Subcutaneous adipose tissue (tissue), 4 donors: ENCODE measurements around the gene TAAR5. TPM values are rescaled to one million over a fixed set of nuclear protein-coding genes. Genes with fewer than 3 reads are reported as not detected.

Source experiments
- total RNA-seq, 4 donors: library from RNA; depleted of rRNA; stranded (reverse); fragments of >200 nt; gene quantifications; one replicate each; pipeline ENCODE4 v1.1.0, GENCODE V29; 2016
- TF ChIP-seq, protein P1 (sequence below): fragments of 450-650 bp; IDR thresholded peaks from one replicate; pipeline ENCODE4 v1.5.1; 2016; ENCODE audit warnings: low read depth, mild to moderate bottlenecking, control low read depth, antibody characterized with exemption, moderate library complexity

Gene TAAR5
- total RNA-seq, 4 donors from 2014 or later: not detected

- TF ChIP-seq, protein P1, sequence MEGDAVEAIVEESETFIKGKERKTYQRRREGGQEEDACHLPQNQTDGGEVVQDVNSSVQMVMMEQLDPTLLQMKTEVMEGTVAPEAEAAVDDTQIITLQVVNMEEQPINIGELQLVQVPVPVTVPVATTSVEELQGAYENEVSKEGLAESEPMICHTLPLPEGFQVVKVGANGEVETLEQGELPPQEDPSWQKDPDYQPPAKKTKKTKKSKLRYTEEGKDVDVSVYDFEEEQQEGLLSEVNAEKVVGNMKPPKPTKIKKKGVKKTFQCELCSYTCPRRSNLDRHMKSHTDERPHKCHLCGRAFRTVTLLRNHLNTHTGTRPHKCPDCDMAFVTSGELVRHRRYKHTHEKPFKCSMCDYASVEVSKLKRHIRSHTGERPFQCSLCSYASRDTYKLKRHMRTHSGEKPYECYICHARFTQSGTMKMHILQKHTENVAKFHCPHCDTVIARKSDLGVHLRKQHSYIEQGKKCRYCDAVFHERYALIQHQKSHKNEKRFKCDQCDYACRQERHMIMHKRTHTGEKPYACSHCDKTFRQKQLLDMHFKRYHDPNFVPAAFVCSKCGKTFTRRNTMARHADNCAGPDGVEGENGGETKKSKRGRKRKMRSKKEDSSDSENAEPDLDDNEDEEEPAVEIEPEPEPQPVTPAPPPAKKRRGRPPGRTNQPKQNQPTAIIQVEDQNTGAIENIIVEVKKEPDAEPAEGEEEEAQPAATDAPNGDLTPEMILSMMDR: no peak
Observed at GRCh38 chr6:132590362-132590761, 821 bp upstream of the TAAR5 start.

- TF ChIP-seq, protein P1: no peak
Observed at GRCh38 chr6:132587424-132587823, 2.1 kb downstream of the TAAR5 start.

DNA sequence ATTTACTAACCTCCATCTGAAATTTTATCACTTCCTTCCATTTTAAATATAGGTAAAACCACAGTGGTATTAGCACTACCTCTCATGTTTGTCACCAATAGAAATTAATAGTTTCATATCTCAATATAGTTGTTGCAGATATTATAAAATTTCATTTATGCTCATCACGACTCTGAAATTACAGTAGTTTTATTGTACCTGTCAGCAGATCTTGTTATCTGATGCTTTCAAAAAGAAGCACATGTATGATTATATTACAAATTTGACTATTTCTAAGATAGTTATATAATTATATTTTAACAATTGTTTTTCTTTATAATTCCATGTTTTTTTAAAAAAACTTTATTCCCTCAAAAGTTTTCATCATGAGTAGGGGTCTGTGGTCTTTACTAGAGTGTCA is 4.8 kb downstream of the TAAR5 start:
- TF ChIP-seq, protein P1: no peak

GRCh38 chr6:132571774-132572173 is 17.8 kb downstream of the TAAR5 start:
- TF ChIP-seq, protein P1: no peak

DNA sequence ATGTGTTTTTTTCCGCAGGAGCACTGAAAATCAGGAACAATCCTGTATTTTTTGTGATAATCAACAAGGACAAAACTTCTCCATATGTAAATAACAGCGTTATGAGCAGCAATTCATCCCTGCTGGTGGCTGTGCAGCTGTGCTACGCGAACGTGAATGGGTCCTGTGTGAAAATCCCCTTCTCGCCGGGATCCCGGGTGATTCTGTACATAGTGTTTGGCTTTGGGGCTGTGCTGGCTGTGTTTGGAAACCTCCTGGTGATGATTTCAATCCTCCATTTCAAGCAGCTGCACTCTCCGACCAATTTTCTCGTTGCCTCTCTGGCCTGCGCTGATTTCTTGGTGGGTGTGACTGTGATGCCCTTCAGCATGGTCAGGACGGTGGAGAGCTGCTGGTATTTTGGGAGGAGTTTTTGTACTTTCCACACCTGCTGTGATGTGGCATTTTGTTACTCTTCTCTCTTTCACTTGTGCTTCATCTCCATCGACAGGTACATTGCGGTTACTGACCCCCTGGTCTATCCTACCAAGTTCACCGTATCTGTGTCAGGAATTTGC is 19.2 kb downstream of the TAAR5 start, which contains the start of gene TAAR6:
TAAR6 (plus strand) TSS at position 102 of the 557 bp plus-strand sequence; CDS start at position 102, 0 bp downstream.
- TF ChIP-seq, protein P1: no peak

DNA sequence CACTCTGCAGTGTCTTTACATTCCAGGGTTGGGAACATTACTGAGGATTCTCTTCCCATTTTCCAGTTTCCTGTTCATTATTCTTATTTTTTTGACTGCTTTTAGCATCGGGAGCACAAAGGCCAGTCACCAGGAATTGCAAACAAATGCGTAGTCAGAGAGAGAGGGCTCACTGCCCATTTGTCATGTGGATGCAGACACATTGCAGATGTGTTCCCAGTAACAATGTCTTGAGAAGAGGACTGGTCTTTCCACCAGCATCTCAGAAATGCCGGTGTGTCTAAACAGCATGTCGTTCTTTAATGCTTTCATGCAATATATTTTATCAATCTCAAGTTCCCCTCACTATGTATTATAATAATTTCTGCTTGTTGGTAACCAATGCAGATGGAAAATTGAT is 20.4 kb downstream of the TAAR5 start:
- TF ChIP-seq, protein P1: no peak

DNA sequence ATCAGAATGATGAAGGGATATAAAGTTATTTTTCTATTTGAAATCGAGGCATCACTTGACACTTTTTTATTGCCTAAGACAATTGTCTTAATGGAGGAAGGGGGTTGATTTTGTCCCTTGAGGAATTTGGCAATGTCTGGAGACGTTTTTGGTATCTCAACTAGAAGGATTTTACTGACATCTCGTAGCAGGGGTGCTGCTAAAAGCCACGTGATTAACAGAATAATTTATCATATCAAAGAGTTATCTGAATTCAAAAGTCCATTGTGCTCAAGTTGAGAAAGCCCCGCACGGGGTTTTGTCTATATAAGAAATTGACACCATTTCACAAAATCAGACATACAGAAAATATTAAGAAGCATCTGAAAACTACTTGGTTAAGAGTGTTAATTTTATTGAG is 20.9 kb downstream of the TAAR5 start:
- TF ChIP-seq, protein P1: no peak
